ENCODE data around the gene PPP1R7. TPM values are rescaled to one million over a fixed set of nuclear protein-coding genes. Genes with fewer than 3 reads are reported as not detected.

Gene PPP1R7
- total and polyA plus RNA-seq, 9 donors, result 21.9 to 120 (median 46.9) TPM

GRCh38 chr2:241173557-241173956, 23.3 kb downstream of the PPP1R7 start:
- no peak overlapping the region for H3K27ac ChIP-seq
- H3K9me3 ChIP-seq, result no peaks in the 10 kb centered on the region
- intact Hi-C loops (cut with DNase I), result no loop called here
- H3K27me3 ChIP-seq, result no peaks in the 10 kb centered on the region
- WGBS, 3 donors, result 92 to 96% (median 92%) methylated on average over 2 of the region's 2 CpGs
- no peaks in the 10 kb centered on the region for H3K4me1 ChIP-seq (ENCODE audit: insufficient read depth)
- TF ChIP-seq EP300 (IDR thresholded peaks at IDR 0.05) (no peak), POLR2A (IDR thresholded peaks at IDR 0.05) (no peak)
- TF ChIP-seq, protein P1, sequence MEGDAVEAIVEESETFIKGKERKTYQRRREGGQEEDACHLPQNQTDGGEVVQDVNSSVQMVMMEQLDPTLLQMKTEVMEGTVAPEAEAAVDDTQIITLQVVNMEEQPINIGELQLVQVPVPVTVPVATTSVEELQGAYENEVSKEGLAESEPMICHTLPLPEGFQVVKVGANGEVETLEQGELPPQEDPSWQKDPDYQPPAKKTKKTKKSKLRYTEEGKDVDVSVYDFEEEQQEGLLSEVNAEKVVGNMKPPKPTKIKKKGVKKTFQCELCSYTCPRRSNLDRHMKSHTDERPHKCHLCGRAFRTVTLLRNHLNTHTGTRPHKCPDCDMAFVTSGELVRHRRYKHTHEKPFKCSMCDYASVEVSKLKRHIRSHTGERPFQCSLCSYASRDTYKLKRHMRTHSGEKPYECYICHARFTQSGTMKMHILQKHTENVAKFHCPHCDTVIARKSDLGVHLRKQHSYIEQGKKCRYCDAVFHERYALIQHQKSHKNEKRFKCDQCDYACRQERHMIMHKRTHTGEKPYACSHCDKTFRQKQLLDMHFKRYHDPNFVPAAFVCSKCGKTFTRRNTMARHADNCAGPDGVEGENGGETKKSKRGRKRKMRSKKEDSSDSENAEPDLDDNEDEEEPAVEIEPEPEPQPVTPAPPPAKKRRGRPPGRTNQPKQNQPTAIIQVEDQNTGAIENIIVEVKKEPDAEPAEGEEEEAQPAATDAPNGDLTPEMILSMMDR (IDR thresholded peaks at IDR 0.05), result no peak
- no peaks in the 10 kb centered on the region for H3K36me3 ChIP-seq
- DNase-seq, result no peak
- no peak overlapping the region for H3K4me3 ChIP-seq

GRCh38 chr2:241177526-241178334, 27.5 kb downstream of the PPP1R7 start:
- TF ChIP-seq, protein P1 (IDR thresholded peaks at IDR 0.05), result no peak
- no peak for TF ChIP-seq POLR2A (IDR thresholded peaks at IDR 0.05)
- TF ChIP-seq EP300 (IDR thresholded peaks at IDR 0.05), result no peak
- Histone ChIP-seq H3K4me1 (ENCODE audit: insufficient read depth) (no peaks in the 10 kb centered on the region), H3K36me3 (no peaks in the 10 kb centered on the region), H3K27ac (no peak overlapping the region), H3K4me3 (no peak overlapping the region), H3K9me3 (no peaks in the 10 kb centered on the region), H3K27me3 (no peaks in the 10 kb centered on the region)
- DNase-seq, result no peak
- whole genome bisulfite sequencing, 3 donors, result 93 to 95% (median 93%) methylated on average over 12 of the region's 12 CpGs
- intact Hi-C loops (cut with DNase I), result no loop called here

DNA sequence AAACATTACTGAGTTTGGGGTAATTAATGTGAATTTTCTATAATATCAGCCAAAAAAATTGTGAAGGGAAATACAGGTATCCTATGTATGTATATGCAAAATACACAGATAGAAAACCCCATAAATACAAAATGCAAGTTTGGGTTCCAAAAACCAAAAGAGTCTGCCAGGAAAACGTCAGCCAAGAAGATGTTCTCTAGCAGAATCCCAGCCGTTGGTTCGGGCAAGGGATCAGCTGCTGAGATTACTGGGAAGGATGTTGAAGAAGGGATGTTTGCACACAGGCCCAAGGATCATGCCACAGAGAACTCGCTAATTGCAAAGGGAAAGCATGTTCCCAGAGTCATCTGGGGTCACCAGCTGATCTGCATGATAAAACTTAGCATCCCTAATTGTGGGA, 28.7 kb downstream of the PPP1R7 start:
- TF ChIP-seq, protein P1 (IDR thresholded peaks at IDR 0.05), result no peak
- no peak for TF ChIP-seq POLR2A (IDR thresholded peaks at IDR 0.05)
- no peak for TF ChIP-seq EP300 (IDR thresholded peaks at IDR 0.05)
- Histone ChIP-seq H3K4me3 (no peak overlapping the region), H3K9me3 (no peaks in the 10 kb centered on the region), H3K4me1 (ENCODE audit: insufficient read depth) (no peaks in the 10 kb centered on the region), H3K36me3 (no peaks in the 10 kb centered on the region), H3K27ac (no peak overlapping the region), H3K27me3 (no peaks in the 10 kb centered on the region)
- WGBS, 3 donors, result 36 to 52% (median 50%) methylated on average over 4 of the region's 4 CpGs
- no peak for DNase-seq
- intact Hi-C loops (cut with DNase I), result no loop called here

- H3K27ac ChIP-seq, result no peak overlapping the region
- H3K36me3 ChIP-seq, result no peaks in the 10 kb centered on the region
- H3K4me3 ChIP-seq, result no peak overlapping the region
- no peak for DNase-seq
- WGBS, 3 donors, result 82 to 84% (median 82%) methylated on average over 4 of the region's 4 CpGs
- H3K9me3 ChIP-seq, result no peaks in the 10 kb centered on the region
- H3K27me3 ChIP-seq, result no peaks in the 10 kb centered on the region
- intact Hi-C loops (cut with DNase I), result no loop called here
- TF ChIP-seq EP300 (IDR thresholded peaks at IDR 0.05) (no peak), POLR2A (IDR thresholded peaks at IDR 0.05) (no peak)
- TF ChIP-seq, protein P1 (IDR thresholded peaks at IDR 0.05), result no peak
- H3K4me1 ChIP-seq (ENCODE audit: insufficient read depth), result no peaks in the 10 kb centered on the region
Observed at GRCh38 chr2:241179899-241180298, 29.6 kb downstream of the PPP1R7 start.
